HEK293 (cell line): ENCODE data around the gene CDYL.

ENCODE experiments used
- CTCF ChIA-PET: fragments of 350-600 bp; formaldehyde crosslinking; extraction: SDS; loops from one replicate; lab custom pipeline; 2021; ENCODE audit warnings: antibody characterized with exemption; lab: Yijun Ruan, JAX
- POLR2A ChIA-PET: fragments of 300-600 bp; formaldehyde crosslinking; extraction: SDS; loops from one replicate; lab custom pipeline; 2020; ENCODE audit warnings: antibody characterized with exemption, inconsistent platforms; lab: Yijun Ruan, JAX
- H3K27ac ChIP-seq: fragments of 200-500 bp; sonication (Bioruptor generic); 2 replicates; pipeline ENCODE4 v1.5.1; 2014; ENCODE audit warnings: low read depth, low read length, control low read depth, inconsistent platforms; ENCODE audit errors: extremely low read depth
- H3K36me3 ChIP-seq, 2 experiments: fragments of 200-500 bp in 1 of 2; sonication (Bioruptor generic) in 1 of 2; 1 replicate in 1 of 2; 2 replicates in 1 of 2; pipeline ENCODE4 v1.5.1; 2014 to 2017; ENCODE audit warnings: inconsistent platforms in 2 of 2, low read length in 2 of 2; ENCODE audit not compliant: control insufficient read depth in 2 of 2, insufficient read depth in 1 of 2
- H3K4me1 ChIP-seq: fragments of 200-500 bp; sonication (Bioruptor generic); 2 replicates; pipeline ENCODE4 v1.5.1; 2014; ENCODE audit warnings: mild to moderate bottlenecking, low read length, inconsistent platforms; ENCODE audit not compliant: control insufficient read depth, insufficient read depth
- H3K4me3 ChIP-seq: 2 replicates; pipeline ENCODE4 v1.5.1; 2011; ENCODE audit warnings: low read depth, mild to moderate bottlenecking, control low read depth, low read length, moderate library complexity
- H3K9me3 ChIP-seq: fragments of 200-500 bp; sonication (Bioruptor generic); 2 replicates; pipeline ENCODE4 v1.5.1; 2014; ENCODE audit warnings: low read depth, low read length, inconsistent platforms; ENCODE audit not compliant: control insufficient read depth, insufficient read depth
- HIC1 ChIP-seq: fragments of 450-650 bp; formaldehyde crosslinking; IDR thresholded peaks from 2 replicates; pipeline ENCODE4 v1.5.1; 2016; ENCODE audit warnings: missing biosample characterization, missing genetic modification characterization
- KLF16 ChIP-seq: fragments of 450-650 bp; formaldehyde crosslinking; IDR thresholded peaks from 2 replicates; pipeline ENCODE4 v1.5.1; 2017; ENCODE audit warnings: missing biosample characterization, missing genetic modification characterization
- KLF9 ChIP-seq: fragments of 450-650 bp; formaldehyde crosslinking; IDR thresholded peaks from 2 replicates; pipeline ENCODE4 v1.5.1; 2016; ENCODE audit warnings: missing biosample characterization, missing genetic modification characterization, low read depth
- PBX3 ChIP-seq: sonication (generic); formaldehyde crosslinking; IDR thresholded peaks from 2 replicates; pipeline ENCODE4 v1.8.1; 2022; ENCODE audit warnings: mild to moderate bottlenecking, moderate library complexity, missing genetic modification reagents
- SP7 ChIP-seq: fragments of 450-650 bp; formaldehyde crosslinking; IDR thresholded peaks from 2 replicates; pipeline ENCODE4 v1.5.1; 2016; ENCODE audit warnings: missing biosample characterization, missing genetic modification characterization
- TCF7L2 ChIP-seq: IDR thresholded peaks from 2 replicates; pipeline ENCODE4 v1.6.1; 2011; ENCODE audit warnings: low read depth, mild to moderate bottlenecking, inconsistent platforms, low read length, moderate library complexity, borderline replicate concordance
- ZBTB1 ChIP-seq: fragments of 450-650 bp; formaldehyde crosslinking; IDR thresholded peaks from 2 replicates; pipeline ENCODE4 v1.5.1; 2016; ENCODE audit warnings: missing biosample characterization, missing genetic modification characterization
- ZBTB20 ChIP-seq: fragments of 450-650 bp; formaldehyde crosslinking; IDR thresholded peaks from 2 replicates; pipeline ENCODE4 v1.5.1; 2016; ENCODE audit warnings: missing biosample characterization, missing genetic modification characterization
- ZBTB21 ChIP-seq: fragments of 450-650 bp; formaldehyde crosslinking; IDR thresholded peaks from 2 replicates; pipeline ENCODE4 v1.5.1; 2017; ENCODE audit warnings: missing biosample characterization, missing genetic modification characterization
- ZBTB49 ChIP-seq: fragments of 450-650 bp; formaldehyde crosslinking; IDR thresholded peaks from 2 replicates; pipeline ENCODE4 v1.5.1; 2016; ENCODE audit warnings: missing biosample characterization, missing genetic modification characterization, low read depth
- ZBTB7A ChIP-seq: fragments of 450-650 bp; formaldehyde crosslinking; IDR thresholded peaks from 2 replicates; pipeline ENCODE4 v1.5.1; 2016; ENCODE audit warnings: low read depth, missing biosample characterization, missing genetic modification characterization
- ZNF140 ChIP-seq: fragments of 450-650 bp; formaldehyde crosslinking; IDR thresholded peaks from 2 replicates; pipeline ENCODE4 v1.5.1; 2016; ENCODE audit warnings: missing biosample characterization, missing genetic modification characterization
- ZNF146 ChIP-seq: fragments of 450-650 bp; formaldehyde crosslinking; IDR thresholded peaks from 2 replicates; pipeline ENCODE4 v1.5.1; 2016; ENCODE audit warnings: missing biosample characterization, missing genetic modification characterization
- ZNF280C ChIP-seq: fragments of 450-650 bp; formaldehyde crosslinking; IDR thresholded peaks from 2 replicates; pipeline ENCODE4 v1.5.1; 2016; ENCODE audit warnings: missing biosample characterization, missing genetic modification characterization
- ZNF302 ChIP-seq: fragments of 450-650 bp; formaldehyde crosslinking; IDR thresholded peaks from 2 replicates; pipeline ENCODE4 v1.5.1; 2016; ENCODE audit warnings: missing biosample characterization, missing genetic modification characterization, low read depth
- ZNF350 ChIP-seq: fragments of 450-650 bp; formaldehyde crosslinking; IDR thresholded peaks from 2 replicates; pipeline ENCODE4 v1.5.0; 2017; ENCODE audit warnings: missing biosample characterization, mild to moderate bottlenecking, missing genetic modification characterization
- ZNF354C ChIP-seq: fragments of 450-650 bp; formaldehyde crosslinking; IDR thresholded peaks from 2 replicates; pipeline ENCODE4 v1.5.1; 2016; ENCODE audit warnings: missing biosample characterization, missing genetic modification characterization, low read depth, borderline replicate concordance
- ZNF416 ChIP-seq: fragments of 450-650 bp; formaldehyde crosslinking; IDR thresholded peaks from 2 replicates; pipeline ENCODE4 v1.5.1; 2016; ENCODE audit warnings: missing biosample characterization, missing genetic modification characterization
- ZNF473 ChIP-seq: fragments of 450-650 bp; formaldehyde crosslinking; IDR thresholded peaks from 2 replicates; pipeline ENCODE4 v1.5.1; 2017; ENCODE audit warnings: missing biosample characterization, missing genetic modification characterization
- ZNF624 ChIP-seq: fragments of 450-650 bp; formaldehyde crosslinking; IDR thresholded peaks from 2 replicates; pipeline ENCODE4 v1.5.1; 2017; ENCODE audit warnings: missing biosample characterization, missing genetic modification characterization
- ZNF785 ChIP-seq: fragments of 450-650 bp; formaldehyde crosslinking; IDR thresholded peaks from 2 replicates; pipeline ENCODE4 v1.5.1; 2016; ENCODE audit warnings: missing biosample characterization, missing genetic modification characterization
- ZSCAN16 ChIP-seq: fragments of 450-650 bp; formaldehyde crosslinking; IDR thresholded peaks from 2 replicates; pipeline ENCODE4 v1.5.1; 2016; ENCODE audit warnings: missing biosample characterization, missing genetic modification characterization

Gene CDYL

GRCh38 chr6:4905826-4906225, 129.6 kb downstream of the CDYL start (continued):
- TF ChIP-seq ZBTB49 (tag by site-specific recombination) (no peak), ZNF302 (tag by site-specific recombination) (no peak), ZNF280C (tag by site-specific recombination) (no peak), ZNF354C (tag by site-specific recombination) (no peak), ZBTB1 (no peak)

GRCh38 chr6:4906293-4907276, 130.4 kb downstream of the CDYL start:
- Histone ChIP-seq H3K9me3 (no peaks in the 10 kb centered on the region), H3K27ac (no peak overlapping the region), H3K4me3 (no peak overlapping the region), H3K36me3 (no peaks in the 10 kb centered on the region), H3K4me1 (peaks cover 18% of the 10 kb centered on the region)
- CTCF ChIA-PET = interaction anchor here (0.6 to 1.5 kb wide), 4 partner anchors 8 to 98 kb away, joined by 3 to 4 read pairs (median 3); no protein-coding TSS in a partner anchor
- TF ChIP-seq ZNF624 (tag by site-specific recombination) = no peak
- TF ChIP-seq SP7 (tag by site-specific recombination) = peak; percentile 43; the same call in 1 of the 2 replicates
- no peak for TF ChIP-seq KLF16 (tag by site-specific recombination)
- no peak for TF ChIP-seq KLF9
- POLR2A ChIA-PET = no interaction called here

GRCh38 chr6:4907602-4908001, 131.4 kb downstream of the CDYL start:
- Histone ChIP-seq H3K27ac (no peak overlapping the region), H3K4me3 (no peak overlapping the region), H3K4me1 (peaks cover 18% of the 10 kb centered on the region), H3K36me3 (peaks cover 0 to 3% of the 10 kb centered on the region in 2 experiments; a peak in 1 of 3 replicates), H3K9me3 (no peaks in the 10 kb centered on the region)
- ChIA-PET CTCF (interaction anchor here (0.6 to 1.5 kb wide), 4 partner anchors 10 to 262 kb away, joined by 3 to 4 read pairs (median 3); no protein-coding TSS in a partner anchor), POLR2A (no interaction called here)
- no peak for TF ChIP-seq ZBTB20 (tag by site-specific recombination)
- no peak for TF ChIP-seq TCF7L2
- TF ChIP-seq PBX3 = no peak
- TF ChIP-seq HIC1 (tag by site-specific recombination) = no peak
- no peak for TF ChIP-seq ZNF140 (tag by site-specific recombination)
- no peak for TF ChIP-seq ZNF146 (tag by site-specific recombination)
- TF ChIP-seq ZBTB21 (tag by site-specific recombination) = no peak
- TF ChIP-seq ZNF416 (tag by site-specific recombination) = no peak
- TF ChIP-seq ZNF473 = no peak
- TF ChIP-seq ZBTB7A (tag by site-specific recombination) = no peak
- no peak for TF ChIP-seq ZNF785 (tag by site-specific recombination)
- TF ChIP-seq ZNF350 = no peak
- TF ChIP-seq ZSCAN16 (tag by site-specific recombination) = no peak
